Mesendoderm (in vitro differentiated cells): Measurements from ENCODE around the gene APOE.

Source experiments
- DNase-seq: peaks from one replicate; pipeline ENCODE4 v3.0.0; 2013
- H2AK5ac ChIP-seq: 2 replicates; pipeline ENCODE4 v1.6.1; 2013; ENCODE audit warnings: low read length, inconsistent platforms
- H2BK120ac ChIP-seq: 2 replicates; pipeline ENCODE4 v1.6.1; 2013; ENCODE audit warnings: low read depth, mild to moderate bottlenecking, low read length, moderate library complexity, mixed read lengths
- H2BK15ac ChIP-seq: replicated peaks from 2 replicates; pipeline ENCODE4 v1.6.1; 2013; ENCODE audit warnings: low read depth, mild to moderate bottlenecking, moderate library complexity
- H2BK5ac ChIP-seq: 2 replicates; pipeline ENCODE4 v1.6.1; 2013; ENCODE audit warnings: low read length, inconsistent platforms
- H3K18ac ChIP-seq: 2 replicates; pipeline ENCODE4 v1.6.1; 2013; ENCODE audit warnings: mild to moderate bottlenecking, low read length, mixed read lengths
- H3K23ac ChIP-seq: one replicate; pipeline ENCODE4 v1.6.1; 2013; ENCODE audit warnings: low read length
- H3K27ac ChIP-seq: 2 replicates; pipeline ENCODE4 v1.5.1; 2013; ENCODE audit warnings: low read depth, mild to moderate bottlenecking, inconsistent platforms, low read length, moderate library complexity
- H3K27me3 ChIP-seq: 2 replicates; pipeline ENCODE4 v1.6.1; 2013; ENCODE audit warnings: low read length, control low read depth, mild to moderate bottlenecking, inconsistent platforms; ENCODE audit not compliant: insufficient read depth, poor library complexity
- H3K36me3 ChIP-seq: 2 replicates; pipeline ENCODE4 v1.6.1; 2013; ENCODE audit warnings: low read length, inconsistent platforms; ENCODE audit not compliant: control insufficient read depth, insufficient read depth
- H3K4ac ChIP-seq: one replicate; pipeline ENCODE4 v1.6.1; 2013; ENCODE audit warnings: low read depth, mild to moderate bottlenecking, low read length, moderate library complexity
- H3K4me1 ChIP-seq: 2 replicates; pipeline ENCODE4 v1.6.1; 2013; ENCODE audit warnings: low read depth, low read length, inconsistent platforms; ENCODE audit not compliant: control insufficient read depth
- H3K4me2 ChIP-seq: 2 replicates; pipeline ENCODE4 v1.6.1; 2013; ENCODE audit warnings: low read length
- H3K4me3 ChIP-seq: 2 replicates; pipeline ENCODE4 v1.5.1; 2013; ENCODE audit warnings: mild to moderate bottlenecking, low read length
- H3K56ac ChIP-seq: one replicate; pipeline ENCODE4 v1.6.1; 2013; ENCODE audit warnings: low read length
- H3K79me1 ChIP-seq: 2 replicates; pipeline ENCODE4 v1.6.1; 2013; ENCODE audit warnings: low read length, inconsistent platforms
- H3K79me2 ChIP-seq: 2 replicates; pipeline ENCODE4 v1.6.1; 2013; ENCODE audit warnings: mild to moderate bottlenecking, low read length; ENCODE audit not compliant: control insufficient read depth, insufficient read depth
- H3K9ac ChIP-seq: 2 replicates; pipeline ENCODE4 v1.6.1; 2013; ENCODE audit warnings: low read length, inconsistent platforms
- H4K5ac ChIP-seq: one replicate; pipeline ENCODE4 v1.6.1; 2013; ENCODE audit warnings: low read length
- H4K8ac ChIP-seq: one replicate; pipeline ENCODE4 v1.6.1; 2013; ENCODE audit warnings: low read depth, mild to moderate bottlenecking, control low read depth, low read length, moderate library complexity
- WGBS: extraction: QIAGEN DNeasy Blood & Tissue Kit; methylation state at CpG from one replicate; pipeline ENCODE4 v1.1.7; 2013; ENCODE audit warnings: low lambda C conversion rate, missing lambda C conversion rate; ENCODE audit not compliant: insufficient coverage; ENCODE audit errors: extremely low coverage; 5-methylcytosine and 5-hydroxymethylcytosine counted together

Gene APOE

GRCh38 chr19:44893332-44894051, 12.1 kb upstream of the APOE start:
- DNase-seq = no peak

GRCh38 chr19:44894052-44894400, 11.6 kb upstream of the APOE start:
- Histone ChIP-seq H3K23ac (no peak overlapping the region), H3K4me1 (no peaks in the 10 kb centered on the region), H3K79me1 (peaks cover 24% of the 10 kb centered on the region), H3K27ac (no peak overlapping the region), H3K9ac (no peak overlapping the region), H3K56ac (no peak overlapping the region), H2BK5ac (no peak overlapping the region), H3K27me3 (no peaks in the 10 kb centered on the region), H3K18ac (no peak overlapping the region), H3K36me3 (peaks cover 16% of the 10 kb centered on the region), H3K4me3 (no peak overlapping the region), H4K8ac (no peak overlapping the region), H2BK15ac (no peak overlapping the region), H2BK120ac (no peak overlapping the region), H2AK5ac (no peak overlapping the region), H3K4me2 (no peak overlapping the region), H4K5ac (no peak overlapping the region), H3K4ac (no peak overlapping the region), H3K79me2 (peaks cover 30% of the 10 kb centered on the region)
- WGBS = no CpG with 5 or more reads among the region's 6 CpGs
- no peak for DNase-seq

More at GRCh38 chr19:44893332-44894051, 12.1 kb upstream of the APOE start:
- H2BK120ac ChIP-seq = no peak overlapping the region
- no peak overlapping the region for H2AK5ac ChIP-seq
- no peak overlapping the region for H3K4me2 ChIP-seq
- H3K36me3 ChIP-seq = peaks cover 16% of the 10 kb centered on the region
- no peak overlapping the region for H4K8ac ChIP-seq
- peaks cover 30% of the 10 kb centered on the region for H3K79me2 ChIP-seq
- H3K9ac ChIP-seq = no peak overlapping the region
- no peak overlapping the region for H3K18ac ChIP-seq
- no peak overlapping the region for H3K4ac ChIP-seq
- no CpG with 5 or more reads among the region's 18 CpGs for WGBS
- no peak overlapping the region for H4K5ac ChIP-seq
- no peak overlapping the region for H2BK15ac ChIP-seq
- H3K4me1 ChIP-seq = no peaks in the 10 kb centered on the region
- no peak overlapping the region for H3K4me3 ChIP-seq
- no peak overlapping the region for H3K56ac ChIP-seq
- H3K27me3 ChIP-seq = no peaks in the 10 kb centered on the region
- peaks cover 24% of the 10 kb centered on the region for H3K79me1 ChIP-seq
- H3K23ac ChIP-seq = no peak overlapping the region
- H3K27ac ChIP-seq = no peak overlapping the region
- no peak overlapping the region for H2BK5ac ChIP-seq

- Histone ChIP-seq H3K4me2 (no peak overlapping the region), H2BK15ac (no peak overlapping the region), H3K36me3 (peaks cover 16% of the 10 kb centered on the region), H3K4ac (no peak overlapping the region), H3K9ac (no peak overlapping the region), H3K18ac (no peak overlapping the region), H3K79me2 (peaks cover 30% of the 10 kb centered on the region), H3K56ac (no peak overlapping the region), H3K79me1 (peaks cover 24% of the 10 kb centered on the region), H4K8ac (no peak overlapping the region), H3K27ac (no peak overlapping the region), H3K27me3 (no peaks in the 10 kb centered on the region), H3K4me3 (no peak overlapping the region), H4K5ac (no peak overlapping the region), H2BK120ac (no peak overlapping the region), H2AK5ac (no peak overlapping the region), H3K4me1 (no peaks in the 10 kb centered on the region), H2BK5ac (no peak overlapping the region), H3K23ac (no peak overlapping the region)
- no peak for DNase-seq
- no CpG with 5 or more reads among the region's 9 CpGs for WGBS
These were observed 10.7 kb upstream of the APOE start for GRCh38 chr19:44894946-44895345.

- Histone ChIP-seq H3K79me2 (peaks cover 15% of the 10 kb centered on the region), H4K5ac (no peak overlapping the region), H2BK120ac (no peak overlapping the region), H2AK5ac (no peak overlapping the region), H2BK5ac (no peak overlapping the region), H4K8ac (no peak overlapping the region), H3K9ac (no peak overlapping the region), H2BK15ac (no peak overlapping the region), H3K18ac (no peak overlapping the region), H3K4me2 (no peak overlapping the region), H3K23ac (no peak overlapping the region), H3K4me3 (no peak overlapping the region), H3K56ac (no peak overlapping the region), H3K27me3 (no peaks in the 10 kb centered on the region), H3K36me3 (peaks cover 26% of the 10 kb centered on the region), H3K4ac (no peak overlapping the region), H3K4me1 (no peaks in the 10 kb centered on the region), H3K79me1 (peaks cover 16% of the 10 kb centered on the region), H3K27ac (no peak overlapping the region)
- DNase-seq = no peak
- WGBS = no CpG with 5 or more reads among the region's 8 CpGs
These were observed 7.8 kb upstream of the APOE start for GRCh38 chr19:44897835-44898234.

- H4K8ac ChIP-seq = no peak overlapping the region
- H3K79me2 ChIP-seq = no peaks in the 10 kb centered on the region
- H3K4me2 ChIP-seq = no peak overlapping the region
- H3K4me3 ChIP-seq = no peak overlapping the region
- no peak overlapping the region for H2AK5ac ChIP-seq
- no peak overlapping the region for H3K4ac ChIP-seq
- H2BK120ac ChIP-seq = no peak overlapping the region
- no peak for DNase-seq
- no CpG with 5 or more reads among the region's 19 CpGs for WGBS
- H3K4me1 ChIP-seq = no peaks in the 10 kb centered on the region
- H3K23ac ChIP-seq = no peak overlapping the region
- no peak overlapping the region for H3K27ac ChIP-seq
- H2BK15ac ChIP-seq = no peak overlapping the region
- H3K79me1 ChIP-seq = peaks cover 7% of the 10 kb centered on the region
- no peak overlapping the region for H2BK5ac ChIP-seq
- H3K18ac ChIP-seq = no peak overlapping the region
- peaks cover 20% of the 10 kb centered on the region for H3K36me3 ChIP-seq
- H3K56ac ChIP-seq = no peak overlapping the region
- H3K27me3 ChIP-seq = no peaks in the 10 kb centered on the region
- no peak overlapping the region for H3K9ac ChIP-seq
- H4K5ac ChIP-seq = no peak overlapping the region
These were observed 5.0 kb upstream of the APOE start for GRCh38 chr19:44900328-44901244.
